GM18499 (cell line): ENCODE data around the gene STYX.

Source experiments
- ATAC-seq: cut with Tn5 transposase; IDR thresholded peaks from one replicate; pipeline ENCODE4 v1.9.1; 2021; ENCODE audit warnings: moderate number of reproducible peaks; ENCODE audit not compliant: insufficient read depth, unreplicated experiment

The STYX gene

DNA sequence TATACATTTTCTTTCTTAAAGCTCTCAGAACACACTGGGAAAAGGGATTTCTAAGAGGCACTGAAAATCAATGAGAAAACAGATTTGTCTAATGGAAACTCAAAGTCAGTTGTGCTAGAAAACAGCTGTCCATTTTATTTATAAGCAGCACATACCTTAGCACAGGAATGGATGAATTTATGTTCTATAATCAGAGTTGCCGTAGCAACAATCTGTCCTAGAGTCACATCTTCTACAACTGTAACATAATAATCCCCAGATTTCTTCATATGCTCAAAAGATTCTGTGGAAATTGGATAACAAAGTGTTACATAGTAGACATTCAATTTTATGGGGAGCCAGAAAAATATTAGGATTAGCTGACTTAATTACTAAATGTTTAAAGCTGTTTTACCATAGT lies 51.7 kb downstream of the STYX start:
- ATAC-seq = no peak

DNA sequence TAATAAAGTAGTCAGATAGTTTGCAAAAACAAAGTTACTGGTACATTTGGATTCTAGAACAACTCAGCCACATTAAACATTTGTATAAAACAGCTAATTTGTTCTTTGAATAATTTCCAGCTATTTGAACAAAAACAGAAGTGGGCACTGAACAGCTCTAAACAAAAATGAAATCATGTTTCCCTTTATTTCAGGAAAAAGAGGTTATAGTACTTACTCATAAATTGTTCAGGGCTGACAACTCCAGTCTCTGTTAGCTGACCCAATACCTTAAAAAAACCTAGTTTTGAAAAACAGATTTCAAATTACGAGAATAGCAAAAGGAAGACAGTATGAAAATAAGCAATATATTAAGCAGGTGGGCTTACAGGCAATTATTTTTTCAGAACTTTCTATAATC lies 53.2 kb downstream of the STYX start:
- ATAC-seq = no peak

DNA sequence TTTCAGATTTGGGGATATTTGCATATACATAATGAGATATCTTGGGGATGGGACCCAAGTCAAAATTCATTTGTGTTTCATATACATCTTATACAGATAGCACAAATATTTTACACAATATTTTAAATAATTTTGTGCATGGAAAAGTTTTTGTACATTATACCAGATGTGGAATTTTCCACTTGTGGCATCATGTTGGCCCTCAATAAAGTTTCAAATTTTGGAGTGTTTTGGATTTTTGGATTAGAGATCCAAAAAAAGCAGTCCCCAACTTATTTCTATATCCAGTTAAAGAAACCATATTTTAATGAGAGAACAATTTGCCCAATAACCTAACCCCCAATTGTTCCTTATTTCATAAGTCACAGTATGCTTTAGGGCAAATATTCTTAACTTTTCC lies 56.9 kb downstream of the STYX start:
- no peak for ATAC-seq

DNA sequence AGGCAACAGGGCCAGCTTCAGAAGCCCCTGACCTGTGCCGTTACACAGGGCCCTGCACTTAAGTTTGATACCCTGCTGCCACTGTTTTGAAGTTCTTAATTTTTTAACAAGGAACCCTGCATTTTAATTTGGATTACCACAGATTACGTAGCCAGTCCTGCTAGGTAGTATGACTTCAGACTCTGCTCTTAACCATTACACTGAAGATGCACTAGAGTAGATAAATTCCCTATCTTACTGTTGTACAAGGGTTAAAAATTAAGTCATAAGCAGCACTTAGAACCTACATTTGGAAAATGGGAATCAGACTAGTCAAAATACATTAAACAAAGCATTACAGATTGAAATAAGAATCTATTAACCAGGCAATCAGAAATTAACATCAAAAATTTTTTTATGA lies 59.2 kb downstream of the STYX start:
- no peak for ATAC-seq

DNA sequence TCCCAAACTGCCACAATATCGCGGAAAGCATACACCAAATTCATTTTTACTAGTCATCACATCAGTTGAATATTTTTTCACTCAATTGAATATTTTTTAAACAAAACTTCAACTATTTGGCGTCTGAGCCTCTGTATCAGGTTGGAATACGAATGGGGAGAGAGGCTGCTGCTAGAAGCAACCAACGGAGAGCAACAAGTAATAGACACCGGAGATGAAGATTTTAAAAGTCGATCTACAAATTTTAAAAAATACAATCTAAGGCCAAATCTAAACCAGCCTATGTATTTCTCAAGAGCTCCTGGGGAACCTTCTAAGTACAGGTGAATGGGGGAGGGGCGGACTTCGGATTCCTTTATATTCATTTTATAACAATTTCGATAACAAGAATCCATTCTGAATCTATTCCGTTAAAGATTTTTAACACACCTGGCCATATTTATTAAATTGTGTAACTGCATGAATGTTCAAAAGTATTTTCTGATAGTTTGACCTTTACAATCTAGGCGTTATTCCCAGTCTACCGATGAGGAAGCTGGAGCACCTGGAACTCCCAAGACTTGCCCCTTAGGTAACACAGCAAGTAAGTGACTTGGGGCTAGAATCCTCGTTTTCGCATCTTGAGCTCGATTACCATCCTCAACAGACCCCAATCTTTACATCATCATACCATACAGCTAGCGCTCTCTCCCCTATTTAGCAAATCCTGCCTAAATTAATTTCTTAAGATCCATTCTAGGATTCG lies 60.2 kb downstream of the STYX start:
- ATAC-seq = no peak

DNA sequence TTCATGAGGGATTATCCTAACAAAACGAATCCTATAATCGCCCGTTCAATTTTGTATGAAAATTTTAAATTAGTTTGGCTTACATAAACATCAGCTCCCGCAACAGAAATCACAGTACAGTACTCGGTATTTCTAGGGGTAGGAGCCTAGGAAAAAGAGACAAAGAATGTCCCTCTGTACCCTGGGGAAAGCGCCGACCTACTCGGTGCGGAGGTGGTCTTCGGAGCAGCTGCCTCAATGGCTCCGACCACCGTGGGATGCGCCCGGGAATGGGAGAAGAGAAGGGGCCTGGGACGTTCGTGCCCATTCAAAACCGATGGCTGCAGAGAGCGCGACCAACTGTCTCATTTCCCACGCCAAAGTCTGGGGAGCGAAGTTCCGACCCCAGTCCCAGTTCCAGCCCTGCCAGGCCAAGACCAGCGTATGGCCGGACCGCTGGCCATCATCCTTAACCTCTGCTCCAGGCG lies 60.8 kb downstream of the STYX start:
- no peak for ATAC-seq

DNA sequence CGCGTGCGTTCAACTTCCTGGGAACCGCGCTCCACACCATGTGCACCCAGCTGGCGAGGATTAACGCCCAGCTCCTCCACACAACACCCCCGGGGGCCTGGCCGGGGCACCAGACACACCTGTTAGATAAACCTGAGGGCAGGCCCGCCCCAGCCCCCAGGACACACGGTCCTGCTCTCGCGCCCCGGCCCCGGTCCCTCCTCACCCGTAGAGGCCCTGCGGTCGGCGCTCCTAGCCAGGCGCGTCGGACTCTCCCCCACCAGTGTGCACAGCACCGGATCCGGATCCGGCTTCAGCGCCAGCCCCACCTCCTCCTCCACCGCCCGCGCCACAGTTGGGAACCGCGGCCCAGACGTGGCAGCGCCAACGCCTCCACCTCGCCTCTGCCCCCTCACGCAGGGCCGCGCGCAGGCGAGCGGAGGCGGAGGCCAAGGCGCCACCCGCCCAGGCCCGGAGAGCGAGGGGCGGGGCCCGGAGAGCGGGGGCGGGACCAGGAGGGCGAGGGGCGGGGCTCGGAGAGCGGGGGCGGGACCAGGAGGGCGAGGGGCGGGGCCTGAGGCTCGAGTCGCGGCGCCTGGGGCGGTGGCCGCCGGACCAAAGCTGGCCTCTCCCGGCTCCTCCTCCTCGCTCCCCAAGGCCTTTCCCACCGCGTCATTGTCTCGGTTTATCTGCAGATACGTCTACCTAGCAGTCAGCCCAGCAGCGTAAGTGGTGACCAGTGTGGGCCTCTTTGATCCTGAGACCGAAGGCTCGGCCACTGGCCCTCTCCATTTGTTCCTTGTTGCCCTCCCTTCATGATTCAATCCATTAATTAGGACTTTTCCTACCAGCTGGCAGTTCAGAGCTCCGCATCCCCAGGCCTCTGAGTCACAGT lies 61.5 kb downstream of the STYX start, which contains the start of gene GNPNAT1:
Gene GNPNAT1 (minus strand): TSS at position 385 of the 874 bp plus-strand sequence. CDS start 6,957 bp downstream, outside the sequence.
- ATAC-seq = no peak

DNA sequence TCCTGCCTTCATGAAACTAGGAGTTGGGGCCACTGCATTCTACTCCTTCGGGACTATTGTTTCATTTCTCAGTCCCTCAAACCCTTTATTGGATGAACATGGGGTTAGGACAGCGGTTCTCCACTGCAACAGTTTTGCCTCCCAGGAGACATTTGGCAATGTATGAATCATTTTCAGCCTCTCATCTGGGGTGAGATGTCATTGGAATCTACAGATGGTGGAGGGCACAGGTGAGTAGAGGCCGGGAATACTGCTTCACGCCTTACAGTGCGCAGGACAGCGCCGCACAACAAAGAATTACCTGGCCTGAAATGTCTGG lies 62.1 kb downstream of the STYX start:
- no peak for ATAC-seq

DNA sequence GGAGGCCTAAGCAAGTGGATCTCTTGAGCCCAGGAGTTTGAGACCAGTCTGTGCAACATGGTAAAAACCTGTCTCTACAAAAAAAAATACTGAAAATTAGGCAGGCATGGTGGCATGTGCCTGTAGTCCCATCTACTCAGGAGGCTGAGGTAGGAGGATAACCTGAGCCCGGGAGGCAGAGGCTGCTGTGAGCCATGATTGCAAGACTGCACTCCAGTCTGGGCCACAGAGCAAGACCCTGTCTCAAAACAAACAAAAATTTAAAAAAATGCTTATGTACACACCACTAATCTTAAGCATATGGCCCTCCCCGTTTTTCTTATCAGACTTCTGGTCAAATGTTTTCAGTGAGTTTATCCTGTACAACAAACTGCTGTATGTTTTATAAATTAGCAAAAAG lies 63.1 kb downstream of the STYX start:
- ATAC-seq = no peak

DNA sequence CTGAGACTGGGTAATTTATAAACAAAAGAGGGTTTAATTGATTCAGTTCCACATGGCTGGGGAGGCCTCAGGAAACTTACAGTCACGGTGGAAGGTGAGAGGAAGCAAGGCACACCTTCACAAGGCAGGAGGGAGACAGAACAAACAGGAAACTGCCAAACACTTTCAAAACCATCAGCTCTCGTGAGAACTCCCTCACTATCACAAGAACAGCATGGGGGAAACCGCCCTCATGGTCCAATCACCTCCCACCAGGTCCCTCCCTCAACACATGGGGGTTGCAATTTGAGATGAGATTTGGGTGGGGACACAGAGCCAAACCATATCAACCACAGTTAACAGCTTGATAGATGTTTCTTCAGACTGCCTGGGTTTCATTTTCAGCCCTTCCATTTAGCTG lies 67.7 kb downstream of the STYX start:
- ATAC-seq = no peak

DNA sequence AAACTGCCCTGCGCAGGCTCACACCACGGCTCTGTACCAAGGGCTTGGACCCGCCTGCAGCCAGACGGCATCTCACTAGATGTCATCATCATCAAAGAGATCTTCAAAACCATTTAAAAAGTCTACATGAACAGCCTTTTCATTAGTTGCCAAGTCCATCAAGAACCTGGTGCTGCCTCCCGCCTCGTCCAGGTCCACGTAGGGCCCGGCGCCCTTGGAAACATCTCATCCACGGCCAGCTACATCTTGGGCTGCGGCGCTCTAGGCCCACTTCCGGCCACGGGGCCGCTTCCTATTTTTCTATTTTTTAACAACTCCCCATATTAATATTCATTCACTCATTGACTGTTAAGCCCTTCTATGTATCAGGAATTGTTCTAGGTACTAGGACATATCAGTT lies 68.9 kb downstream of the STYX start:
- ATAC-seq = no peak

DNA sequence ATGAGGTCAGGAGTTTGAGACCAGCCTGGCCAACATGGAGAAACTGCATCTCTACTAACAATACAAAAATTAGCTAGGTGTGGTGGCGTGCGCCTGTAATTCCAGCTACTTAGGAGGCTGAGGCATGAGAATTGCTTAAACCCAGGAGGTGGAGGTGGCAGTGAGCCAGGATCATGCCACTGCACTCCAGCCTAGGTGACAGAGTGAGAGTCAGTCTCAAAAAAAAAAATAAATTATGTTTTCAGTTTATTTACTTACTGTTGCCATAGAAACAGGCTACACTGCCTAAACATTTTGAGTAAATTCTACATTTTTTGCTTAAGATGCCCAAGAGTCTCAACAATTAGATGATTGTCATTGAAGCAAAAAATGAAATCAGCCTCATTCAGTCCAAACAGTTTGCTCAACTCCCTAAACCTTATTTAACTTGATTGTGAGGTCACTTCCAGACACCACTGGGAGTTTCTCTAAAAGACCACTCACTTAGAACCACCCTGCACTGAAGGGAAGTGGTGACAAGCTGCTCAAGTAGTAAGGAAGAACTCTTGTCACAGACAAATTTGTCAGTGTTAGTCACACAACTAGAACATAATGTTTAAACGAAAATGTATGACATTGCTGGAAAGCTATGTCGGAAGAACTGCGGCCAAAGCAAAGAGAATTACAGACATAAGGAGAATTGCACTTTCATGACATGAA lies 71.2 kb downstream of the STYX start:
- ATAC-seq = no peak

DNA sequence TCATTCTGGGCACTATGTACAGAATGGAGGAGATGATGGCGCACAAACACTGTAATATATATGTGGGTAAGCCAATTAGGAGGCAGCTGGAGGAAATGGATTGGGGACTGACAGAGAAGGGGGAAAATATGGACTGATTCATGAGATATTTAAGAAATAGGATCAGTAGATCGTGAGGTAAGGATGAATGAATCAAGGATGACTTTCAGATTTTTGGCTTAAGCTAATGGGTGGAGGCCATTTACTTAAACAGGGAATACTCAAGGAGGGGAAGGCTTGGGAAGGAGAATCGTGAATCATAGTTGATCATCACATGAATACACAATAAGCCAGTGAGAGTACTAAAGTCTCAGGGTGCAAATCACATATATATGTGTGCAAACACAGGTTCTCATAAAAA lies 72.6 kb downstream of the STYX start:
- ATAC-seq = no peak

DNA sequence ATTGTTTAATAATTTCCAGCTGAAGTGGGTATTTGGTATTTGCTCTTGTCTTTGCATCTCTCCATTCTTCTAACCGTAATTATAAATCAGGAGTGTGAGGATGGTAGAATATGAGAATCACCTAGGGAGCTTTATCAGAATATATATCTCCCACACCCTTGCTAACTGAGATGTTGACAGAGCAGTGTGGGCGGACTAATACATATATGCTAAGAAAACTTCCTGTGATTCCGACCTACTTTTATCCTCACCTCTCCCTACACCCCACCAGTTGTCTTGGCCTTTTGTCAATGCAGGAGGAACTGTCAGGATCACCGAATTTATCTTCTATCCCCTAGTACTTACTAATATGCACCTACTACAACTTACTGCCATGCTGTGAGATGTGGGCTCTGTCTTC lies 76.1 kb downstream of the STYX start:
- no peak for ATAC-seq

DNA sequence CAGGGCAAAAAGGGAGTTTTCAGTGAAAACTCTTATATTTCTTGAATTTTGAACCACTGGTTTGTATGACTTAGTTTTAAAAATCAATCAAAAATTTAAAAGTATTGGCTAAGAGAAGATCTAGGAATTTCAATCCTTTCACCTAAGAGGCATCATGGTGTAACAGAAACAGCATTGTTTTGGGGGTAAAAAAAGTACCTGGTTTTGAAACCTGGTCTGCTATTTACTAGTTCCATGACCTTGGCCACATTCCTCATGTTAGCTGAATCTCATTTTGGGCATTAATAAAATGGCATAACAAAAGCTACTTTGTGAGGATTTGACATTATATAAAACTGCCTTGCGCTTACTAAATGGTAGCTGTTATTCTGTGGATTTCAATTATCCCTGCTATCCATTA lies 78.1 kb downstream of the STYX start:
- ATAC-seq = no peak

DNA sequence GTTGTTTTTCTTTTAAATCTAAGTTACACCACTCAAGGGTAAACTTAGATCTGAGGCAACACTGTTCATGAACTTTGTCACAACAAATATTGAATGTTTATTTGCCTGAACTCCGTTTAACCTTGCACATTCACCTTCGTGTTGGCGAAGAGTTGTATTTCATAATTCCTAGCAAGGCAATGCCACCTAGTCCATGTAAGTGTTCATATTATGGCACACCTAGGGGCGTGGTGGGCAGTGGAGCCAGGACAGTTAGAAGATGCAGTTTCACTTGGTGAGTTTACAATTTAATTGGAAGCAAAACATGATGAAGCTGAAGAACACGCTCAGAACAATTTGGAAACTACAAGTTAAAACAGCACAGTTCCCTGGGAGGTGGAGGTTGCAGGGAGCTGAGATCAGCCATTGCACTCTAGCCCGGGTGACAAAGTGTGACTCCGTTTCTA lies 91.9 kb downstream of the STYX start:
- no peak for ATAC-seq

DNA sequence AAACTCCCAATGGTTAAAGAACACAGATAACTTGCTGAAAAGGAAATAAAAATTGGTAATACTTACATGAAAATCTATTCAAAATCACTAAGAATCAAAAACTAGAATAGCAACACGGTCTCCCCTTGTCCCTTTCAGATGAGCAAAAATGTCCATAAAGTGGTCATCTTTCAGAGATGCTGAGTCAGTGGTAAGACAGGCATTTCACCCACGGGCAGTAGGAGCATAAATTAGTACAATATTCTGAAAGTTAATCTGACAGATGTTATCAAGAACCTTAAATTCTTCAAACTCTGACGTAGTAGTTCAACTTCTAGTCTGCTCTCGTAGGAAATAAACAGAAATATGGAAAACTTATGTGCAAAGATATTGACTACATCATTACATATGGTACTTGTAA lies 94.5 kb downstream of the STYX start:
- ATAC-seq = no peak
